ENCODE results near the gene URM1. TPM values are rescaled to one million over a fixed set of nuclear protein-coding genes. Genes with fewer than 3 reads are reported as not detected.

The URM1 gene
- total RNA-seq, 1 donor from 2014 or later, result 62.6 TPM

DNA sequence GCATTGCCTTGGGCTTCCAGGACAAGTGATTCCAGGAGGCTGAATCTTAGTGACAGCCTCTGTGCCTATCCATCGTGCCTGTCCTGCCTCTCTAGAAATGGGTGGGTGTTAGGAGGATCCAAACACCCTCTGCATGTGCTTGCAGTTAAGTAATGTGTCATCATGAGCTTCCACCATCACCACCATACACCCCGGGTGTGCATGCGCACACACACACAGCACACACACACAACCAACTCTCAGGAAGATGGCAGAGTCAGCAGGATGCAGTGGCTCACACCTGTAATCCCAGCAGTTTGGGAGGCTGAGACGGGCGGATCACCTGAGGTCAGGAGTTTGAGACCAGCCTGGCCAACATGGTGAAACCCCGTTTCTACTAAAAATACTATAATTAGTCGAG is 26.7 kb downstream of the URM1 start:
- TF ChIP-seq, protein P1, sequence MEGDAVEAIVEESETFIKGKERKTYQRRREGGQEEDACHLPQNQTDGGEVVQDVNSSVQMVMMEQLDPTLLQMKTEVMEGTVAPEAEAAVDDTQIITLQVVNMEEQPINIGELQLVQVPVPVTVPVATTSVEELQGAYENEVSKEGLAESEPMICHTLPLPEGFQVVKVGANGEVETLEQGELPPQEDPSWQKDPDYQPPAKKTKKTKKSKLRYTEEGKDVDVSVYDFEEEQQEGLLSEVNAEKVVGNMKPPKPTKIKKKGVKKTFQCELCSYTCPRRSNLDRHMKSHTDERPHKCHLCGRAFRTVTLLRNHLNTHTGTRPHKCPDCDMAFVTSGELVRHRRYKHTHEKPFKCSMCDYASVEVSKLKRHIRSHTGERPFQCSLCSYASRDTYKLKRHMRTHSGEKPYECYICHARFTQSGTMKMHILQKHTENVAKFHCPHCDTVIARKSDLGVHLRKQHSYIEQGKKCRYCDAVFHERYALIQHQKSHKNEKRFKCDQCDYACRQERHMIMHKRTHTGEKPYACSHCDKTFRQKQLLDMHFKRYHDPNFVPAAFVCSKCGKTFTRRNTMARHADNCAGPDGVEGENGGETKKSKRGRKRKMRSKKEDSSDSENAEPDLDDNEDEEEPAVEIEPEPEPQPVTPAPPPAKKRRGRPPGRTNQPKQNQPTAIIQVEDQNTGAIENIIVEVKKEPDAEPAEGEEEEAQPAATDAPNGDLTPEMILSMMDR (IDR thresholded peaks at IDR 0.05; ENCODE audit: partially characterized antibody, unreplicated experiment), result no peak
- H3K36me3 Mint-ChIP-seq (ENCODE audit: unreplicated experiment), result no peaks in the 10 kb centered on the region
- no peak for DNase-seq
- H3K27ac Mint-ChIP-seq (ENCODE audit: unreplicated experiment), result no peak overlapping the region
- peaks cover 18% of the 10 kb centered on the region for H3K27me3 Mint-ChIP-seq (ENCODE audit: unreplicated experiment)
- peaks cover 17% of the 10 kb centered on the region for H3K4me1 Mint-ChIP-seq (ENCODE audit: low read depth, unreplicated experiment)
- peaks cover 2% of the 10 kb centered on the region for H3K9me3 Mint-ChIP-seq (ENCODE audit: unreplicated experiment)
- peak overlapping the region; percentile 21 for H3K4me3 Mint-ChIP-seq (ENCODE audit: unreplicated experiment)

DNA sequence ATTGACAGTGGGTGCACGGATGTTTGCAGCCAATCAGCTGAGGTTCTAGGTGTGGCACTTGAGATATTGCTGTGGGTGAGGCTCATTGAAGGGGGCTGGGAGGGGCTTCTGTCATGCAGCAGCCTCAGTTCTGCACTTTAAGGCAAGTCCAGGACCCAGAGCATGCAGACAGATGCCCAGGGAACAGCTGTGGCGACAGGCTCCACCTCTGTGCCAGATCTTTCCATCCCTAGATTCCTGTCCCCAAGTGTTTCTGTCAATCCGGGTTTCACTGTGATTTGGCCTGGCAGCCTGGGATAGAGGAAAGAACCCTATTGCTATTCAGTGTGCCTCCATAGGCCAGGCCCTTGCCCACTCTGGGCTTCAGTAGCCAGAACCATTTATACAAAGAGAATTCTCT is 28.7 kb downstream of the URM1 start:
- TF ChIP-seq, protein P1 (IDR thresholded peaks at IDR 0.05; ENCODE audit: partially characterized antibody, unreplicated experiment), result no peak
- Mint-ChIP-seq H3K9me3 (ENCODE audit: unreplicated experiment) (peaks cover 2% of the 10 kb centered on the region), H3K4me1 (ENCODE audit: low read depth, unreplicated experiment) (peaks cover 10% of the 10 kb centered on the region), H3K27me3 (ENCODE audit: unreplicated experiment) (peaks cover 14% of the 10 kb centered on the region), H3K27ac (ENCODE audit: unreplicated experiment) (peak overlapping the region; percentile 14), H3K36me3 (ENCODE audit: unreplicated experiment) (no peaks in the 10 kb centered on the region), H3K4me3 (ENCODE audit: unreplicated experiment) (no peak overlapping the region)
- DNase-seq, result peak; percentile 16

DNA sequence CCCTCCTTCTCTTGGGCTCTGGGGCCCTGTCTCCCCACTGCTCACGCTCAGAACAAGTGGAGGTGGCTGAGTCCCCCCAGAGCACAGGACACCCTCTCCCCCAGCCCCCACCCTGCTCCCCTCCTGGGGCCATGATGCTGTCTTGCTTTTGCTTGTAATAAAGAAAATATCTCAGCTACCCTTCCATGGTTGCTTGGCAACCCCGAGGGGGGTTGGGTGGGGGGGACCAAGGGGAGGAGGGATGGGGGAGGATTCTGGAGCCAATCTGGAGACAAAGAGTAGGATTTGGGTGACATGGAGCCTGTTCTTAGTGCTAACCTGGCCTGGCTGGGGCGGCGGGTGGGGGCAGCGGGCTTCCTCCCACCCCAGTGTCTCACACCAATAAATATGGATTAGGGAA is 33.4 kb downstream of the URM1 start:
- H3K9me3 Mint-ChIP-seq (ENCODE audit: unreplicated experiment), result peaks cover 4% of the 10 kb centered on the region
- H3K36me3 Mint-ChIP-seq (ENCODE audit: unreplicated experiment), result no peaks in the 10 kb centered on the region
- DNase-seq, result peak; percentile 13
- no peak overlapping the region for H3K4me3 Mint-ChIP-seq (ENCODE audit: unreplicated experiment)
- TF ChIP-seq, protein P1 (IDR thresholded peaks at IDR 0.05; ENCODE audit: partially characterized antibody, unreplicated experiment), result no peak
- H3K27me3 Mint-ChIP-seq (ENCODE audit: unreplicated experiment), result peaks cover 7% of the 10 kb centered on the region
- peaks cover 16% of the 10 kb centered on the region for H3K4me1 Mint-ChIP-seq (ENCODE audit: low read depth, unreplicated experiment)
- no peak overlapping the region for H3K27ac Mint-ChIP-seq (ENCODE audit: unreplicated experiment)

DNA sequence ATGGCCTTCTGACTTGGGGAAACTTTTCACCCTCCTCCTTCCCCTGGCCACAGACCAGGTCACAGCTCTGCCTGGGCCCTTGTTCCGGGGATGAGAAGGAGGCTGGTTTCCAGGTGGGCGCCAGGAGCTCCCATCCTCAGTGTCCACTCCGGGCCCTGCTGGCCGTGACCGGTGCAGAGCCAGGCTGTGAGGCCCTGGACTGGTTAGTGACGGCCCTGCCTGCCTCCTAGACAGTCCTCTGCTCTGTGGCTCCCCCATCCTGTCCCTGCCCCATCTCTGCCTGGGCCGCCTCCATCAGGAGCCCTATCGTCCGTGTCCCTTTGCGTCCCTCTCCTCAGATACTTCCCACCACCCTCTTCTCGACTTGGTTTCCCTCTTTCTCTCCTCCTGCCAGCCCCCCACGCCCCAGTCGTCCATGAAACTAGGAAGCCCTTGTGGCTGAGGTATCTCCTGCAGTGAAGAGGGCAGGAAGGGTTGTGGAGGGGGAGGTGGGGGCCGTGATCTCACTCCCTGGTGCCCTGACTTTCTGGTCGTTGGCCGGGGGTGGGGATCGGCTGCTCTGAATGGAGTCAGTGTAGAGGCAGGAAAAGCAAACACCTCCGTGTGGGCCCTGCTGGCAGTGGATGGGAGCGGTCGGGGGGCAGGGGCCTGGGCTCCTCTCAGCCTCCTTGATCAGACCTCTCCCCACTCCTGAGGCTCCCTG is 34.1 kb downstream of the URM1 start:
- H3K27me3 Mint-ChIP-seq (ENCODE audit: unreplicated experiment), result peaks cover 5% of the 10 kb centered on the region
- no peaks in the 10 kb centered on the region for H3K36me3 Mint-ChIP-seq (ENCODE audit: unreplicated experiment)
- DNase-seq, result peak; percentile 26
- H3K4me1 Mint-ChIP-seq (ENCODE audit: low read depth, unreplicated experiment), result peaks cover 13% of the 10 kb centered on the region
- peaks cover 4% of the 10 kb centered on the region for H3K9me3 Mint-ChIP-seq (ENCODE audit: unreplicated experiment)
- H3K4me3 Mint-ChIP-seq (ENCODE audit: unreplicated experiment), result peak overlapping the region; percentile 30
- peak overlapping the region; percentile 73 for H3K27ac Mint-ChIP-seq (ENCODE audit: unreplicated experiment)
- TF ChIP-seq, protein P1 (IDR thresholded peaks at IDR 0.05; ENCODE audit: partially characterized antibody, unreplicated experiment), result no peak

GRCh38 chr9:128405780-128406171 is 34.6 kb downstream of the URM1 start:
- H3K4me1 Mint-ChIP-seq (ENCODE audit: low read depth, unreplicated experiment), result peaks cover 13% of the 10 kb centered on the region
- H3K27me3 Mint-ChIP-seq (ENCODE audit: unreplicated experiment), result peaks cover 2% of the 10 kb centered on the region
- no peak overlapping the region for H3K27ac Mint-ChIP-seq (ENCODE audit: unreplicated experiment)
- no peak for DNase-seq
- no peaks in the 10 kb centered on the region for H3K36me3 Mint-ChIP-seq (ENCODE audit: unreplicated experiment)
- TF ChIP-seq, protein P1 (IDR thresholded peaks at IDR 0.05; ENCODE audit: partially characterized antibody, unreplicated experiment), result no peak
- H3K4me3 Mint-ChIP-seq (ENCODE audit: unreplicated experiment), result no peak overlapping the region
- H3K9me3 Mint-ChIP-seq (ENCODE audit: unreplicated experiment), result peaks cover 5% of the 10 kb centered on the region
